NOMO-1 (cell line): ENCODE data around the gene GSTM2.
A peak's percentile ranks its signal among the peaks of the same experiment; 100 is the strongest.
"Not testable (repeated sequence)": the region's sequence is repeated elsewhere in the genome, so short reads cannot be mapped to it uniquely, and the experiment has no call there.

Experiments
- DNase-seq, 2 experiments: peaks; one replicate each; lab custom pipeline; 2025; ENCODE audit not compliant: unreplicated experiment in 2 of 2; lab: John Stamatoyannopoulos, UW

The GSTM2 gene

DNA sequence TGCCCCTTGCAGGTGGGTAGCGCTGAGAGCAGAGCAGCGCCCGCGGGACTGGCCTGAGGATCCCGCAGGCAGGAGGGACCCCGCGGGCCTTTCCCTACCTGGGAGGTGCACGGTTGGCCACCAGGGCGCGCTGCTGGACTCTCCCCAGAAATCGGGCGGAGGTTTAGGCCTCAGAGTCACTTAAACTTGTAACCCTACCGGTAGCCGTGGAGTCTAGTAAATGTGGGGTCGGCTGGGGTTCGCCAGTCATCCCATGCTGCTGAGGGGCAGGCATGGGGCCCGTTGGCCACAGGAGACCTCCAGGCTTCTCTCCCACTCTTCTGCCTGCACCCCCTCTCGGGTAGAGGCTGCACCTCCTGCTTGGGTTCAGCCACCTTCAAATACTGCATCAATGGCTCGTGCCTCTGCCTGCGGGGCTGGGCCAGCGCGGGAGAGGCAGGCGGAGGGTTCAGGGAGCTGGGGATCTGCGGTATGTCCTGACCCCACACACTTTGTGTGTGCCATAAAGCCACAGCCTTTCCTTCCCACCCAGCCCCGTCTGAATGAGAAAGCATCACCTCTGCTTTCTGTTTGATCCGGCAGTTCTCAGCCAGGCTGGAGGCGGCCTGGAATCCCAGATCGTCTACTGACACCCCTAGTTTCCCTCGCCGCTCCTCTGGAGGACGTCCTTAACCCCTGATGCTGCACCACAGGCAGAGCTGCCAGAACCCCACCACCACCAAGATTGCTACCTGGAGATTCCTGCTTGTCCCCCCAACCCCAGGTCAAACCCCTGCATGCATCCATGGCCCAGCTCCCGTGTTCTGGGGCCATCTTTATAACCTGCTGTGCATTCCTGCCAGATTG is 24.2 kb upstream of the GSTM2 start:
- DNase-seq: peak; percentile 68 to 74

DNA sequence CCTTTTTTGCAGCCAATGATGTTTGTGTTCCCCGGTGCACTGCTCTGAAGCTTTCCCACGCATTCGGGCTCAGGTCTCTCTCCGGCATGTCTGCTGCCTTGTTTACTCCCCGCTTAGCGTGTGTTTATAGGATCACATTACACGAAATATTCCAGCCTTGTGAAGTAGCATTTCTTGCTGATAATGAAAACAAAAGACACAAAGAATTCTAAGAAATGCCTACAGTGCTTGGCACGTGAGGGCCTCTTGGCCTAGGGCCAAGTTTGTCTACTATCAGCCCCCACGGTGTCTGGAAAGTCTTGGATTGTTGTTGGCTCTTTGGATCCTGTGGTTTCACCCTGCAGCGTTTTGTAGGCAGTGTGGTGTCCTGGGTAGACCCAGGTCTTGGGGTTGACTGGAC is 23.2 kb upstream of the GSTM2 start:
- no peak for DNase-seq

DNA sequence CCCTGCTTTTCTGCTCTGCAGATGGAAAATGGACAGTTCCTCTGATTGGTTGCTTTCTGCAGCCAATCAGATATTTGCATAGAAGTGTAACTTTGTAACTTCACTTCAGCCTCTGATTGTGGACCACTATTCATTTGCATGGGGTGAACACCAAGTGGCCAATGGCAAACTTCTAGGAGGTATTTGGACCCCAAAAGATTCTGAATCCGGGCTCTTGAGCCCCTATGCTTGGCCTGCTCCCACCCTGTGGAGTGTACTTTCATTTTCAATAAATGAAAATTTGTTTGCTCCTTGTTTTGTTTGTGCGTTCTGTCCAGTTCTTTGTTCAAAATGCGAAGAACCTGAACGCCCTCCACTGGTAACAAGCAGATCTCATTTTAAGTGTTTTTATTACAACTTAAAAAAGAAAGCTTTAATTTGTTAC is 18.4 kb upstream of the GSTM2 start:
- DNase-seq: no peak

DNA sequence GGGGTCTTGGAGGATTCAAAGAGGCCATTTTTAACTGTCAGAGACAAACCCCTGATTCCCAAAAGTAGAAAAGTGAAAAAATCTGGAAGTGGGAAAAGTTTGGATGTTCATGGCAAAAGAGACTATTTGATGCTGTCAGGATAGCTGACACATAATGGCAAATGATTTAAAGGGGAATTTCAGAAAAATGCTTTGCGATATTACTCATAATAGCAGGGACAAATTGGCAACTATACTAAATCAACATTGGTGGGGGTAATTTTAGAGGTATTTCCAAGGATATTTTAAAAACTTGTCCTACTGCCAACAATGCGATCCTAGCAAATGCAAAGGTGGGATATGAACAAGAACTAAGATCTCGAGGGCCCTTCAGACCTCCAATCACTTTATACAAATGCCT is 17.2 kb upstream of the GSTM2 start:
- DNase-seq: no peak

DNA sequence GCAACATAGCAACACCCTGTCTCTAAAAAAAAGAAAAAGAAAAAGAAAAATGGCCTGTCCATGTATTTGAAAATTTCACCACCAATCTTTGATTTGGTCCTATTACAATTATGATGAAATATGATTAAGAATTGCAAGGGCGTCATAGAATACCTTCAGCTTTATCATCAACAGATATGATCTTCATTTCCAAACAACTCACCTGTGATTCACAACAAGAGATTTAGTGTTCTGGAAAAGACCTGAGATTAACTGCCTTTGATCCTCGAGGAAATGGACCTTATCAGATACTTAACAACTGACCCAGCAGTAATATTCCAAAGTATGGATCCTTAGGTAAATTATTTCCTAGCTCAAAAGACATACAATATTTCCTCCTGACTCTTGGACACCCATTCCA is 15.5 kb upstream of the GSTM2 start:
- no peak for DNase-seq

DNA sequence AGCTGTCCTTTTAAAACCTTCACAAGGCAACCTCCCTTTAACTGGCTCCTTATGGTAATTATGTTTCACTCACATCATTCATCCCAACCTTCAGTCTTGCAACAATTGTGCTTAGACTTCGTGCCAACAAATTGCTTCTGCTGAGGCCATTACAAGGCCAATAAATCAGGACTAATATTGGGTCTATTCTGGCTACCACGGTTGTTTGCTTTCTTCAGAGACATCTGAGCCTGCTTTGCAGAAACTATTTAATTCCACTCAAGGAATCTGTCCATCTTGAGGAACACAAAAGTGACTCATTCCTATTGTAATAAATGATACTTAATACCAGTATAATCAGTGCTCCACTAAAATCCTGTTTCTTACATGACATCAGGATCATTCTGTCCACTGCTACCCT is 14.6 kb upstream of the GSTM2 start:
- no peak for DNase-seq

DNA sequence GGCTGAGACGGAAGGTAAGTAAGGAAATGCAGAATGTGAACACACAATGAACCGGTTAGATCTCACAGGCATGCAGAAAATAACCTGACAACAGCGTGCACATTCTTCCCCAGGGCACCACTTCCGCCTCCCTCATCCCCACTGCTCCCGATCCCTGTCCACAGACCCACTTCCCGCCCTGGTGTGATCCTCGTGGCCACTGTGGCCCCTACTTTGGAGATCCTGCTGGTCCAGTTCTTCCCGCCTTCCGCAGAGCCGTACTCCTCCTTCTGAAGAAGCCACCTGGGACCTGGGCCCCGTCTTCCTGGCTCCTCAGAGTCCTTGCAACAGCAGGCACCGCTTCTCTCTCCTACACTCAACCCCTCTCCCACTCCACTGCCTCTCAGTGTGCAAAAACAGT is 13.3 kb upstream of the GSTM2 start:
- DNase-seq: no peak

DNA sequence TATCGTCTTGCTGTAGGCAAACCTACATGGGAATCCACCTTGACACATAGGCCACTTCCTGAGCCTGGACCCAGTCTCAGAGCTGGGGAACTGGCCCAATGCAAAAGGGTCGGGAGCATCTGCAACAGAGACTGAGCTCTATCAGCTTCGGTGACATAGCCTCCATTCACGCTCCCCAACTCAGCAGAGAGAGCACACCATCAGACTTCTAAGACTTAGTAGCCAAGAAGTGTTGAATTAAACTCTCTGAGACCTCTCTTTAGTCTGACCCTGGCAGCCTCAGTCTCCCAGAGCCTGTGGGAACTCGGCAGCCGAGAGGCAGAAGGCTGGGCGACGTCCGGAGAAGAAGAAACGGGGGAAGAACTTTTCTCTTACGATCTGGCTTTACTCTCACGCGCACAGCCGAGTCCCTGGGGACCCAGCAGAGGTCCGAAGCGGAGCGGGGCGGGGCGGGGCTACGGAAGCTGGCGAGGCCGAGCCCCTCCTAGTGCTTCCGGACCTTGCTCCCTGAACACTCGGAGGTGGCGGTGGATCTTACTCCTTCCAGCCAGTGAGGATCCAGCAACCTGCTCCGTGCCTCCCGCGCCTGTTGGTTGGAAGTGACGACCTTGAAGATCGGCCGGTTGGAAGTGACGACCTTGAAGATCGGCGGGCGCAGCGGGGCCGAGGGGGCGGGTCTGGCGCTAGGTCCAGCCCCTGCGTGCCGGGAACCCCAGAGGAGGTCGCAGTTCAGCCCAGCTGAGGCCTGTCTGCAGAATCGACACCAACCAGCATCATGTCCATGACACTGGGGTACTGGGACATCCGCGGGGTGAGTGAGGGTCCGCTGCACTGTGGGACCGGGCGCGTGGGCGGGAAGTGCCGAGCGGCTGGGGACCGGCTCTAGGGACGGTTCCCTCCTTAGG is 12.0 kb upstream of the GSTM2 start, which contains the start of gene GSTM4:
TSS of gene GSTM4 (plus strand) at position 485 of the 905 bp plus-strand sequence. CDS start at position 776, 291 bp downstream.
- DNase-seq: peak; percentile 69 to 79

DNA sequence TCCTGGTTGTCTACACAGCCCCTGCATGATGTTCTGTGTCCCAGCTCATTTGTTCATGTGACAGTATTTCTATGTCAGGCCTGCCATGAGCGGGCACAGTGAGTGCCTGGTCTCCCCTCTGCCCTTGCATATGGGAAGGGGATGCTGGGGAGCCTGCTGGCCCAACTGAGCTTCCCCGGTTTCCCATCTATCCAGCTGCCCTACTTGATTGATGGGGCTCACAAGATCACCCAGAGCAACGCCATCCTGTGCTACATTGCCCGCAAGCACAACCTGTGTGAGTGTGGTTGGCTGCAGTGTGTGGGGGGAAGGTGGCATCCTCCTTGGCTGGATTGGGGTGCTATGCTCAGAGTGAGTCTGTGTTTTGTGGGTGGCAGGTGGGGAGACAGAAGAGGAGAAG is 10.5 kb upstream of the GSTM2 start:
- DNase-seq: no peak

DNA sequence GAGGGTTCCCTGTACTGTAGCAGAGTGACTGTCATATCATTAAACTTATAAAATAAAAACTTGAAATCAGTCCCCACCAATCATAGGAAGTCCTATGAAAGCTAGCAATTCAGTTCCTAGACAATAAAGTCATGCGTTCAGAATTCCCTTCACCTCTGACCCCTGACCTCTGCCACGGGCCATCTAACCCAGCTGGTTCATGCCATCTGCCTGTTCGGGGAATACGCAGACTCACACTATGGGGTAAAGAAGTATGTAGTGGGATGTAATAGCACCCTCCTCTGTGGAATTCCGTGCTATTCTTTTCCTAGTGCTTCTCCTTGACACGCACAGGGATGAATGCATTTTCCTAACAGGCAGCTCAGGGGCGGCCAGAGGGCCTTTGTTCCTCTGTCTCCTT is 9.9 kb upstream of the GSTM2 start:
- DNase-seq: no peak

DNA sequence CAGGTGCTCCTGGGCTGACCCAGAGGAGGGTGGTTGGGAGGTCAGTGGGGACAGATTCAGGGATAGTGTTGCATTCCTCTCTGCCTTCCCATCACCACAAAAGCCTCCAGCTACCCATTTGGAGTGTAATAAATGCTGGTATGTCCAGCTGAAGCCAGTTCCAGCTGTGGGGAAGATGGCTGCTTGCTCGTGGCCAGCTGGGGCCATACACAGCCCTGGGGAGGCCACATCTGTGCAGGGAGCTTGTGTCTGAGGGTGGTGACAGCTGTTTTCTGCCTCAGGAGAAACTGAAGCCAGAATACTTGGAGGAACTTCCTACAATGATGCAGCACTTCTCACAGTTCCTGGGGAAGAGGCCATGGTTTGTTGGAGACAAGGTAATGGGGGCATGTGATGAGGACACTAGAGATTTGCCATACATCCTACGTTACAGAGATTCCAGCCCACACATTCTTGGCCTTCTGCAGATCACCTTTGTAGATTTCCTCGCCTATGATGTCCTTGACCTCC is 9.3 kb upstream of the GSTM2 start:
- DNase-seq: no peak

DNA sequence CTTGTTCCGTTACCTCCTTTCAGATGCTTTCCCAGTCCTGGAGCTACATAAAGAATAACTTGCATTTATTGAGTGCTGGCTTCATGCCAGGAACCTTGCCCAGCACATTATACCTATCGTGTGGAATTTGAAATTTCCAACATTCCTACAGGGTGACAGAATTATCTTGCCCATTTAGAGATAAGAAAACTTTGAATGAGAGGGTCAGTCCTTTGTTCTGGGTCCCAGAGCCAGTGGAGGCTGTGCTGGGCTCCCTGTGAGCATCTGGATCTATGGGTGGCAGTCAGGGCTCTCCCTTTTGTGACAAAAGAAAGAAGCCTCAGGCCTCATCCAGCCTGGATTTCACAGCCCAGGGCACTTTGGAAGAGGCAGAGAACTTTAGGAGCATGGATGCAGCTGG is 8.7 kb upstream of the GSTM2 start:
- no peak for DNase-seq

DNA sequence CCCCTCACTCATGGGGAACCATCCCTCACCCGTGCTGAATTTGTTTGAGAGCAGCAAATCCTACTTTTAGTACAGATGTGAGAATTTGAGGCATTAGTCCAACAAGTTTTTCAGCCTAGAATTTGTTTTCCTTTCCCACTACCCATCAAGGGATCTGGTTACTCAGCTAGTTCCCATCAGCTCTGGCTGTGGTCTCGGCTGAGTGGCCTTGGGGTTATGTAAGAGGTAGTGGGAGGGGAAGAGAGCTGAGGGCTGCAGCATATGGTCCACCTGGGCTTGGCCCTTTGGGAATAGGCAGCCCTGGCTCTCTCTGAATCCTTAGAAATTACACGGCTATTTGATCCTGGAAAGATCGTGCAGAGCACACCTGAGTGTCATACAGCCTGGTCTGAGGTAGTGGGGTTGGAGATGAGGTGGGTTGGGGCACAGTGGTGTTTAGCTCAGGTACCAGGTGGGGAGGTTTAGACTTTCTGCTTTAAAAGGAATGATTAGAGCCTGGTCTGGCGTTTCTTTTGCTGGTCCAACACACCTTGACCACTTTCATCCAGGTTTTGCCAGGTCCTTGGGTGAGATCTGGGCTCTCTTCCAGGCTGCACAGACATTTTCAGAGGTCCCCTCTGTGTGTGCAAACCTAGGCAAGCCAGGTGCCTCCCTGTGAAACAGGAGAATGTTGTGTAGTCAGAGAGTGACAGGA is 7.7 kb upstream of the GSTM2 start:
- peak in 1 of 2 experiments; percentile 12 for DNase-seq

DNA sequence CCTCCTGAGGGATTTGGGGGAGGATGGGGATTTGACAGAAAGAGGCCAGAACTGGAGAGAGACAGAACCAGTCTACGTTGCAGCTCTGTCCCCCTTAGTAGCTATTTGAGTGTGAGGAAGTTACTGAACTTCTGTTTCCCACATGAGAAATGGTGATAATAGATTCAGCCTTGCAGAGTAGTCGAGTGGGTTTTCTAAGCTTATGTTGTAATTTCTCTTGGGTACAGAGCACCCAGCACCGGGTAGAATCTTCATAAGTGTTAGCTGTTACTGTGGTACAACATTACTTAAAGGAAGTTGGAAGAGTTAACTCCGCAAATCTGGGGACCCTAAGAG is 7.2 kb upstream of the GSTM2 start:
- peak; percentile 8 to 33 for DNase-seq

DNA sequence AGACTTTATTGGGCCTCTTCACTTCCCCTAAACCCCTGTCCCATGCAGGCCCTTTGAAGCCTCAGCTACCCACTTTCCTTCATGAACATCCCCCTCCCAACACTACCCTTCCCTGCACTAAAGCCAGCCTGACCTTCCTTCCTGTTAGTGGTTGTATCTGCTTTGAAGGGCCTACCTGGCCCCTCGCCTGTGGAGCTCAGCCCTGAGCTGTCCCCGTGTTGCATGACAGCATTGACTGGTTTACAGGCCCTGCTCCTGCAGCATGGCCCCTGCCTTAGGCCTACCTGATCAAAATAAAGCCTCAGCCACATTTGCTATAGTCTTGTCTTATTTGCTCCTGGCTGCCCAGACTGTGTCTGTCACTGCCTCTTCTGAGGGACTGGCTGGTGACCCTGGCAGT is 6.5 kb upstream of the GSTM2 start:
- no peak for DNase-seq

DNA sequence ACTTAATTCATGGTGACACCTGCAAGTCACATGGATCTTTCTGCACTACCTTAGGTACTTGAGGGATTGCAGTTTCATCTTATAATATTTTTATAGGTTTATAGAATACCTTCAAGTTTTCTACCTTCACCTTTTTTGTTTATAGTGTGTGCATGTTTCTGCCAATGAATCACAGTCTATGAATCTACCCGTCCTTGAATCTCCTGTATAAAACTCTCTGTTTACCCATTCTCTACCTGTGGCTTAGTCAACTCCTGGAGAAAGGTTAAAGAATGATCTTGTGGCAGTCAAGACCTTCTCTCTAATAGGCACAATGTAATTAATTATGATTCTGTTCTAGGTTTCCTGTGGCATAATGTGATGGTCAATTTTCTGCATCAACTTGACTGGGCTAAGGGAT is 3.2 kb upstream of the GSTM2 start:
- DNase-seq: no peak

DNA sequence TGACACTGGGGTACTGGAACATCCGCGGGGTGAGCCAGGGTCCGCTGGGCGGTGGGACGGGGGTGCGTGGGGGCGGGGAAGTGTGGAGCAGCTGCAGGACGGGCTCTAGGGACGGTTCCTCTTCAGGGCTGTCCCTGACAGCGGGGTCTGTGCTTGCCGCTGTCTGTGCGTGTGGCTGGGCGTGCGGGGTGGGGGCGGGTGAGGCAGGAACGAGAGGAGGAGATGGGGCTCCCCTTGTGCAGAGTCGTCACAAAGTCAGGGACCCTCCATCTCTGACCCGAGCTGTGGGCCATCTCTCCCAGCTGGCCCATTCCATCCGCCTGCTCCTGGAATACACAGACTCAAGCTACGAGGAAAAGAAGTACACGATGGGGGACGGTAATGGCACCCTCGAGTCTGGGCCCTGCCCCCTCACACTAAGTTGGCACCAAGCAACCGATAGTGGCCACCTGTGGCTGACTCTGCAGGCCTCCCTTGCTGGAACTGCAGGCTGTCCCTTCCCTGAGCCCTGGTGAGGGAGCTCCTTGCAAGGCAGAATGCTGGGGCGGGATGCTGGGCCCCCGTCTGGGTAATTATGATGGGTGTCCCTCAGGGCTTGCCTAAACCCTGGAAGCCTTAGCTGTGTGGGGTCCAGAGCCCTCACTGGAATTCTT is 392 bp downstream of the GSTM2 start:
- DNase-seq: no peak

DNA sequence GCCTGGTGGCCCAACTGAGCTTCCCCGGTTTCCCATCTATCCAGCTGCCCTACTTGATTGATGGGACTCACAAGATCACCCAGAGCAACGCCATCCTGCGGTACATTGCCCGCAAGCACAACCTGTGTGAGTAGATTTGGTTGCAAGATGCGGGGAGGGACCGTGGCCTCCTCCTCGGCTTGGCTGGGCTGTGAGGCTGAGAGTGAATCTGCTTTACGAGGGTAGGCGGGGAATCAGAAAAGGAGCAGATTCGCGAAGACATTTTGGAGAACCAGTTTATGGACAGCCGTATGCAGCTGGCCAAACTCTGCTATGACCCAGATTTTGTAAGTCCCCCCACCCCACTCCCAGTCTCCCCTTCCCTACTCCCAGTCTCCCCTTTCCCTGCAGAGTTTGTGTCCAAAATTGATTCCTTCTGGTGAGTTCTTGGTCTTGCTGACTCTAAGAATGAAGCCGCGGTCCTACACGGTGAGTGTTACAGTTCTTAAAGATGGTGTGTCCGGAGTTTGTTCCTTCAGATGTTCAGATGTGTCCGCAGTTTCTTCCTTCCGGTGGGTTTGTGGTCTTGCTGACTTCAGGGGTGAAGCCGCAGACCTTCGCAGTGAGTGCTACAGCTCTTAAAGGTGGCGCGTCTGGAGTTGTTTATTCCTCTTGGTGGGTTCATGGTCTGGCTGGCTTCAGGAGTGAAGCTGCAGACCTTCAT is 1.5 kb downstream of the GSTM2 start:
- DNase-seq: no peak

DNA sequence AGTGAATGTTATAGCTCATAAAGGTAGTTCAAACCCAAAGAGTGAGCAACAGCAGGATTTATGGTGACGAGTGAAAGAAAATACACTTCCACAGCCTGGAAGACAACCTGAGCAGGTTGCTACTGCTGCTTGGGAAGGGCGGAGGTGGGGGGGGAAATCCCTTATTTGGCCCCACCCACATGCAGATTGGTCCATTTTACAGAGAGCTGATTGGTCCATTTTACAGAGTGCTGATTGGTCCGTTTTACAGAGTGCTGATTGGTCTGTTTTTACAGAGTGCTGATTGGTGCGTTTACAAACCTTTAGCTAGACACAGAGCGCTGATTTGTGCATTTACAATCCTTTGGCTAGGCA is 2.1 kb downstream of the GSTM2 start:
- DNase-seq: not testable (repeated sequence)

DNA sequence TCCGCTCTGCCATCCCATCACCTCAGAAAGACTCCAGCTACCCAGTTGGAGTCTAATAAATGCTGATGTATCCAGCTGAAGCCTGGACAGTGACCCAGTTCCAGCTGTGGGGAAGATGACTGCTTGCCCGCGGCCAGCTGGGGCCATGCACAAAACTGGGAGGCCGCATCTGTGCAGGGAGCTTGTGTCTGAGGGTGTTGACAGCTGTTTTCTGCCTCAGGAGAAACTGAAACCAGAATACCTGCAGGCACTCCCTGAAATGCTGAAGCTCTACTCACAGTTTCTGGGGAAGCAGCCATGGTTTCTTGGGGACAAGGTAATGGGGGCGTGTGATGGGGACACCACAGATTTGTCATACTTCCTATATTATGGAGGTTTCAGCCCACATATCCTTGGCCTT is 3.2 kb downstream of the GSTM2 start:
- no peak for DNase-seq
